WERI-Rb-1 (cell line): ENCODE results near the gene VWA3B.
A peak's percentile ranks its signal among the peaks of the same experiment; 100 is the strongest.
"Not testable (repeated sequence)": the region's sequence is repeated elsewhere in the genome, so short reads cannot be mapped to it uniquely, and the experiment has no call there.

ENCODE experiments used
- DNase-seq: peaks from one replicate; pipeline ENCODE4 v3.0.0-alpha.2; 2020
- H3K27ac ChIP-seq: fragments of 250-450 bp; sonication (Bioruptor Pico); 2 replicates; pipeline ENCODE4 v1.5.1; 2020; ENCODE audit warnings: mild to moderate bottlenecking, moderate library complexity
- H3K27me3 ChIP-seq: fragments of 250-450 bp; sonication (Bioruptor Pico); 2 replicates; pipeline ENCODE4 v1.5.1; 2021; ENCODE audit warnings: mild to moderate bottlenecking, low read depth, moderate library complexity; ENCODE audit not compliant: insufficient read depth, severe bottlenecking
- H3K36me3 ChIP-seq: fragments of 250-450 bp; sonication (Bioruptor Pico); 2 replicates; pipeline ENCODE4 v1.5.1; 2020; ENCODE audit warnings: mild to moderate bottlenecking, moderate library complexity
- H3K4me3 ChIP-seq: 2 replicates; pipeline ENCODE4 v1.5.1; 2011; ENCODE audit warnings: low read depth, mild to moderate bottlenecking, control low read depth, low read length
- H3K9me3 ChIP-seq: fragments of 250-450 bp; sonication (Bioruptor Pico); 2 replicates; pipeline ENCODE4 v1.5.1; 2021; ENCODE audit warnings: mild to moderate bottlenecking, moderate library complexity; ENCODE audit not compliant: severe bottlenecking
- CTCF ChIP-seq: IDR thresholded peaks from 2 replicates; pipeline ENCODE4 v1.5.1; 2011; ENCODE audit warnings: low read depth, mild to moderate bottlenecking, control low read depth, inconsistent platforms, low read length

The VWA3B gene

GRCh38 chr2:98300141-98300874 lies 213.3 kb downstream of the VWA3B start:
- no peak for DNase-seq
- Histone ChIP-seq H3K27me3 (no peaks in the 10 kb centered on the region), H3K4me3 (no peak overlapping the region), H3K27ac (no peak overlapping the region), H3K36me3 (no peaks in the 10 kb centered on the region), H3K9me3 (no peaks in the 10 kb centered on the region)
- TF ChIP-seq CTCF, result 0 out of 2 replicates have a peak, but pooled peaks have one; percentile 17

- no peaks in the 10 kb centered on the region for H3K27me3 ChIP-seq
- no peaks in the 10 kb centered on the region for H3K36me3 ChIP-seq
- no peaks in the 10 kb centered on the region for H3K9me3 ChIP-seq
- TF ChIP-seq CTCF, result no peak
- H3K27ac ChIP-seq, result no peak overlapping the region
- no peak for DNase-seq
- no peak overlapping the region for H3K4me3 ChIP-seq
Measured at GRCh38 chr2:98301469-98301868, 214.5 kb downstream of the VWA3B start.

GRCh38 chr2:98307131-98307696 lies 220.2 kb downstream of the VWA3B start:
- DNase-seq, H3K36me3 ChIP-seq, H3K9me3 ChIP-seq, H3K4me3 ChIP-seq, H3K27ac ChIP-seq, H3K27me3 ChIP-seq: not testable (repeated sequence)

- H3K36me3 ChIP-seq, result no peaks in the 10 kb centered on the region
- no peaks in the 10 kb centered on the region for H3K9me3 ChIP-seq
- no peak for DNase-seq
- H3K4me3 ChIP-seq, result no peak overlapping the region
- H3K27ac ChIP-seq, result no peak overlapping the region
- no peak for TF ChIP-seq CTCF
- no peaks in the 10 kb centered on the region for H3K27me3 ChIP-seq
Measured at GRCh38 chr2:98308068-98308467, 221.1 kb downstream of the VWA3B start.

- Histone ChIP-seq H3K36me3 (no peaks in the 10 kb centered on the region), H3K27me3 (no peaks in the 10 kb centered on the region), H3K4me3 (no peak overlapping the region), H3K27ac (no peak overlapping the region), H3K9me3 (no peaks in the 10 kb centered on the region)
- no peak for TF ChIP-seq CTCF
- no peak for DNase-seq
Measured at GRCh38 chr2:98308532-98308931, 221.6 kb downstream of the VWA3B start.

GRCh38 chr2:98309580-98309979 lies 222.6 kb downstream of the VWA3B start:
- Histone ChIP-seq H3K27ac (no peak overlapping the region), H3K4me3 (no peak overlapping the region), H3K36me3 (no peaks in the 10 kb centered on the region), H3K27me3 (no peaks in the 10 kb centered on the region), H3K9me3 (no peaks in the 10 kb centered on the region)
- no peak for TF ChIP-seq CTCF
- no peak for DNase-seq
